Mucosa of descending colon (tissue), 3 donors: ENCODE results near the gene PTCSC3. TPM values are rescaled to one million over a fixed set of nuclear protein-coding genes. Genes with fewer than 3 reads are reported as not detected.
"Not testable (repeated sequence)": the region's sequence is repeated elsewhere in the genome, so short reads cannot be mapped to it uniquely, and the experiment has no call there.

ENCODE experiments used
- ATAC-seq: fragments of 200-7000 bp; cut with Tn5 transposase; one replicate; pipeline ENCODE4 v1.9.1; 2020; ENCODE audit warnings: mild to moderate bottlenecking, moderate library complexity
- DNase-seq, 3 donors: peaks; one replicate each; pipeline ENCODE4 v3.0.0-alpha.2; 2020
- H3K36me3 ChIP-seq: fragments of 200-600 bp; one replicate; pipeline ENCODE4 v1.8.0; 2021; ENCODE audit warnings: low read depth, mild to moderate bottlenecking
- H3K4me1 ChIP-seq: fragments of 200-600 bp; one replicate; pipeline ENCODE4 v1.8.0; 2021; ENCODE audit warnings: low read depth, mild to moderate bottlenecking
- H3K4me3 ChIP-seq: fragments of 200-600 bp; one replicate; pipeline ENCODE4 v1.8.0; 2021; ENCODE audit warnings: mild to moderate bottlenecking
- H3K9me3 ChIP-seq: fragments of 200-600 bp; one replicate; pipeline ENCODE4 v1.8.0; 2021; ENCODE audit warnings: mild to moderate bottlenecking
- intact Hi-C, 2 donors: fragments of 100-400 bp; cut with DNase I in 1 of 2; cut with micrococcal nuclease in 1 of 2; formaldehyde crosslinking; loops; one replicate each; pipeline versions ENCODE4 v1.11.0 to v1.11.1; 2022; cut with DNase I, micrococcal nuclease
- total RNA-seq, 3 donors: library from RNA; stranded (reverse); fragmentation: NEBNext Ultra II Directional in 2 of 3; extraction: Animal tissue kit (Norgen Biotek cat#: 25700) in 2 of 3; gene quantifications; one replicate each; pipeline versions ENCODE4 v1.2.1 to v1.2.4, GENCODE V29; 2021 to 2023
- TF ChIP-seq, protein P1 (sequence below): fragments of 200-600 bp; IDR thresholded peaks from one replicate; pipeline ENCODE4 v1.8.0; 2022; ENCODE audit warnings: antibody characterized with exemption, mild to moderate bottlenecking
- donor health status: DM: no; HTN: no; CAD: no; lungs with moderate emphysema.
- donor health status: DM: no; HTN: no; CAD: no.
- donor health status: DM: no; HTN: yes; CAD: no.

PTCSC3 gene
- total RNA-seq, 3 donors from 2014 or later = not detected

DNA sequence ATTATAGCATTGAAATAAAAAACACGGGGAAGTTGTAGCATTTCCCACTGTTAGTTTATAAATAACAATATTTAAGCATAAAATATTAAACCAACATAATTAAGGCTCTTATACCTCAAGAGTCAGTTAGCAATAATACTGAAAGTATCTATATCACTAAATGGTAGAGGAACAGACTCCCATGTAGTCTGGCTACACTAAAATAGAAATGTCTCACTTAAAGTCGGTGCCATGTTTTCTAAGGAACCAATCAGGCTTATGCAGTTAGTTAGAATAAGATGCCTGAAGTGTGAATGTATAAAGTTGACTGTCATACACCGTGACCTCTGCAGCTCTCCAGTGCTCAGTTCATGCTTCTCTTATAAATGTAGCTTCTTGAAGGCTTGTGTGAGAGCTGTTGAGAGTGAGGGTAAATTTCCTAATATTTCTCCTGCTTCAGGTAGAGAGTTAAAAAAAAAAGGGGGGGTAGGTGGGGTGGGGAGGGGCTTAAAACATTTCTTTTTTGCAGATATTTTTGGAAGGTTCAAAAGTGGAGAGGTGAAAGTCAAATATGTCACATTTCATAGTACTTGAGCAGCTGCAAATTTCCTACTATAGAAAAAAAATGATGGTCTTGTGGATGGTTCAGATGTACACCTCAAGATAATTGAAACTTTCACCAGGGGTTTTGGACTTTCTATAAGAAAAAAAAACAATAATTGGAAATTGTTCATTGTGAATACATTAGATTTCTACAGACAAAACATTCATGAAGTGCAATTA is 64.5 kb downstream of the PTCSC3 start:
- ATAC-seq = no peak
- no peaks in the 10 kb centered on the region for H3K4me1 ChIP-seq
- intact Hi-C loops = no loop called here

DNA sequence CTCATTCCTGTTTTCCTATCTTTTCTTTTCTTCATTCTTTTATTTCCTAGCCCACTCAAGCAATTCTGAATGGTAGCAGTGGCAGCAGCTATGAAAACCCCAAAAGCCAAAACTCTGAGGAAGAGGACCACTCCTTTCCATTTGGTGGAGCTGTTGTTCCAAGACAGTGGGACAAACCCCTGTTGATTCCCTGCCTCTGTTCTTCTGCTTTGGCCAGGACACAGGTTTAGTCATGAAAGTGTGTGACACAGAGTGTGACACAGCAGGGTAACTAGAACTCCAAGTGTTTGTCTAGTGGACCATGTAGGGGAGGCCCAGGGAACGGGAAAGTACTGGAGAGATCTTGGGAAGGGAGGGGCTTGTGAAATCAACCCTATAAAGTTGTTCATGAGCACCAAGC is 71.1 kb downstream of the PTCSC3 start:
- H3K4me1 ChIP-seq = no peaks in the 10 kb centered on the region
- intact Hi-C loops = no loop called here
- H3K4me3 ChIP-seq = no peak overlapping the region
- ATAC-seq (no peak), DNase-seq (peak in 1 of 3 donors; percentile 2)
- TF ChIP-seq, protein P1, sequence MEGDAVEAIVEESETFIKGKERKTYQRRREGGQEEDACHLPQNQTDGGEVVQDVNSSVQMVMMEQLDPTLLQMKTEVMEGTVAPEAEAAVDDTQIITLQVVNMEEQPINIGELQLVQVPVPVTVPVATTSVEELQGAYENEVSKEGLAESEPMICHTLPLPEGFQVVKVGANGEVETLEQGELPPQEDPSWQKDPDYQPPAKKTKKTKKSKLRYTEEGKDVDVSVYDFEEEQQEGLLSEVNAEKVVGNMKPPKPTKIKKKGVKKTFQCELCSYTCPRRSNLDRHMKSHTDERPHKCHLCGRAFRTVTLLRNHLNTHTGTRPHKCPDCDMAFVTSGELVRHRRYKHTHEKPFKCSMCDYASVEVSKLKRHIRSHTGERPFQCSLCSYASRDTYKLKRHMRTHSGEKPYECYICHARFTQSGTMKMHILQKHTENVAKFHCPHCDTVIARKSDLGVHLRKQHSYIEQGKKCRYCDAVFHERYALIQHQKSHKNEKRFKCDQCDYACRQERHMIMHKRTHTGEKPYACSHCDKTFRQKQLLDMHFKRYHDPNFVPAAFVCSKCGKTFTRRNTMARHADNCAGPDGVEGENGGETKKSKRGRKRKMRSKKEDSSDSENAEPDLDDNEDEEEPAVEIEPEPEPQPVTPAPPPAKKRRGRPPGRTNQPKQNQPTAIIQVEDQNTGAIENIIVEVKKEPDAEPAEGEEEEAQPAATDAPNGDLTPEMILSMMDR = no peak
- H3K36me3 ChIP-seq = no peaks in the 10 kb centered on the region
- no peaks in the 10 kb centered on the region for H3K9me3 ChIP-seq

More for the DNA sequence above, 64.5 kb downstream of the PTCSC3 start:
- no peak for DNase-seq
- Histone ChIP-seq H3K4me3 (no peak overlapping the region), H3K9me3 (no peaks in the 10 kb centered on the region), H3K36me3 (no peaks in the 10 kb centered on the region)
- TF ChIP-seq, protein P1 = no peak

DNA sequence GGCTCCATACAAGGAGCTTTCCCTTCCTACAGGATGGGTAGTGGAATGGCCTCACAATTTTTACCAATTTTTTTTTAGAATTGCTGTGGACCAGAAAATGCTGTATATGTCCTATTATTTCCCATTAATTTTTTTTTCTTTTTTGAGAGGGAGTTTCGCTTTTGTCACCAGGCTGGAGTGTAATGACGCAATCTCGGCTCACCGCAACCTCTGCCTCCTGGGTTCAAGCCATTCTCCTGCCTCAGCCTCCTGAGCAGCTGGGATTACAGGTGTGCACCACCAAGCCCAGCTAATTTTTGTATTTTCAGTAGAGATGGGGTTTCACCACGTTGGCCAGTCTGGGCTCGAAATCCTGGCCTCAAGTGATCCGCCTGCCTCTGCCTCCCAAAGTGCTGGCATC is 72.3 kb downstream of the PTCSC3 start:
- H3K36me3 ChIP-seq, ATAC-seq, H3K4me3 ChIP-seq, H3K9me3 ChIP-seq, intact Hi-C loops, DNase-seq, H3K4me1 ChIP-seq: not testable (repeated sequence)

DNA sequence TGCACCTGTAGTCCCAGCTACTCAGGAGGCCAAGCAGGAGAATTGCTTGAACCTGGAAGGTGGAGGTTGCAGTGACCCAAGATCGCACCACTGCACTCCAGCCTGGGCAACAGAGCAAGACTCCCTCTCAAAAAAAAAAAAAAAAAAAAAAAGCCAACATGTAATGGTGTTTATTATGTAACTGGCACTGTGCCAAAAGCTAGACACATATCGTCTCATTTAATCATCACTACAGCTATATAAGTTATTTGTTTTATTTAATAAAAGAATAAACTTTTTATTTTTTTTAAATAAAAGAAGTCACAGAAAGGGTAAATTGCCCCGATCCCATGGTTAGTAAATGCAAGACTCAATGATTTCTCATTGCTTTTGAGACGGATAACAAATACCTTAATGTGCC is 76.9 kb downstream of the PTCSC3 start:
- DNase-seq = no peak
- no peaks in the 10 kb centered on the region for H3K4me1 ChIP-seq
- TF ChIP-seq, protein P1 = no peak
- no peak for ATAC-seq
- H3K4me3 ChIP-seq = no peak overlapping the region
- H3K36me3 ChIP-seq = no peaks in the 10 kb centered on the region
- H3K9me3 ChIP-seq = no peaks in the 10 kb centered on the region
- intact Hi-C loops = no loop called here

DNA sequence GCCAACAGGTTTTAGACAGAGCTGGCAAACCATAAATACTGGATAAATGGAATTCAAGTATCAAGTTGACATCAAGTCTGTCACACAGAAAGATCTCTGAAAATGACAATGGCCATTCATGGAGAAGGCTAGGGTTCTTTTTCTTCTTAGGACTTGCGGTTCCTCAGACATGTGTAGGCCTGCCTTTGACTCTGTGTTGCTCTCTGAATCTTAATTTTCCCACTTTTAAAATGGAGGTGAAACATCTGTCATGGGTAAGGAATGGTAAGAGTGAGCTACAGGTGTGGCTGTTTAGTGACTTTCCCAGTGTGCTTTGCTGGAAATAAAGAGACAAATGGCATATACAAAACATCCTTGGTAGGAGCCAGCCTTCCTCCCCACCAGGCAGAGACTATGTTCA is 79.2 kb downstream of the PTCSC3 start:
- Histone ChIP-seq H3K4me1 (no peaks in the 10 kb centered on the region), H3K9me3 (no peaks in the 10 kb centered on the region), H3K4me3 (no peak overlapping the region), H3K36me3 (no peaks in the 10 kb centered on the region)
- TF ChIP-seq, protein P1 = no peak
- intact Hi-C loops = no loop called here
- ATAC-seq (no peak), DNase-seq (no peak)

DNA sequence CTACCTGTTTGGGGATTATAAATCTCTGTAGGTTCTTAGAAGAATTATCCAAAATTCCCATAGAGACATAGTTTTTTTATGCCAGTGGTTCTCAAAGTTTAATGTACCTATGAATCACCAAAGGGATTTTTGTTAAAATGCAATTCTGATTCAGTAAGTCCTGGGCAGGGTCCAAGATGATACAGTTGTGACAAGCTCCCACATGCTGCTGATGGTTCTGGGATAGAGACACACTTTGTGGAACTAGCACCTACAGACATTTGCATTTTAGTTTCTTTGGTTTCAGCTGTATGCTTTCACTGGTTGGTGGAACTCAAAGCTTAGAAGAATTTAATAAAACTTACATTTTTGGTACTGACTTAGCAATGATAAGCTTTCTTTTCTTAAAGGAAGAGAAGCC is 80.4 kb downstream of the PTCSC3 start:
- Histone ChIP-seq H3K36me3 (no peaks in the 10 kb centered on the region), H3K4me1 (no peaks in the 10 kb centered on the region), H3K4me3 (no peak overlapping the region), H3K9me3 (no peaks in the 10 kb centered on the region)
- no peak for ATAC-seq
- DNase-seq = no peak
- intact Hi-C loops = no loop called here
- TF ChIP-seq, protein P1 = no peak
